RCC 7860 (cell line): ENCODE data around the gene POLR3C.
A peak's percentile ranks its signal among the peaks of the same experiment; 100 is the strongest.

Experiments
- DNase-seq: peaks from one replicate; pipeline ENCODE4 v3.0.0-alpha.2; 2015; ENCODE audit warnings: low spot score
- FAIRE-seq: peaks from 2 replicates; lab custom pipeline; 2012; peaks lifted over from hg19 to GRCh38; lab: Jason Lieb, UNC

The POLR3C gene

DNA sequence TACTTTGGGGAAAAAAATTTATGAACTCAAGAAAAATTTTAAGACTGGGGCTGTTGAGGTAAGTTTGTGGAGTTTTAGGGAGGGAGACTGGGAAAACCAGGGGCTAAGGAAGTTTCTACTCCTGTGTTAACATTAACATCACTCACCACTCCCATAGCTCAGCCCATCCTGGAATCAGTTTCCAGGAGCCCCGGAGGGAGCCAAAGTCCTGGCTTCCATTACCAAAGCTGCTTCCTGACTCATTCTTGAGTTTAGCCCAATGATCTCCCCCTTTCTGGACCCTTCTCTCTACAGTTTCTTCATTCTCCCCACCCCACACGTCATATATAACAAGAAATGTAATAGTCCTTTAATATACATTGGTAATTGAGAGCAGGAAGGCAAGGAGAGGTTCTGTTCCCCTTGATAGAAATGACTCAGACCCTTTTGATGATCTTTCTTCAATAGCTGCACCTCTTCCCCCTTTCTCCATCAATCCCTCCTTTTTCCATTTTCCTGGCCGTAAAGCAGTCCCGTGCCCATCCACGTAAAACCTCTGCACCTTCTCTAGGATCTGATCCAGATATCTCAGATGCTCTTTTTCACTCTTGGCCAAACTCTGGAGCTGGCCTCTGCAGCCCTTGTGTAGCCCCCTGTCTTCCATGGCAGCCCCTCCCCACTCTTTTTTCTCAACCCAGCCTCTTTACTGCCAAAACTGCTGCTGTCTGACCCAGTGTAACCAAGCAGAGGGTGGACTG is 39.5 kb downstream of the POLR3C start:
- FAIRE-seq = no peak
- no peak for DNase-seq

- no peak for FAIRE-seq
Observed at GRCh38 chr1:145868232-145868631, 44.2 kb downstream of the POLR3C start.

DNA sequence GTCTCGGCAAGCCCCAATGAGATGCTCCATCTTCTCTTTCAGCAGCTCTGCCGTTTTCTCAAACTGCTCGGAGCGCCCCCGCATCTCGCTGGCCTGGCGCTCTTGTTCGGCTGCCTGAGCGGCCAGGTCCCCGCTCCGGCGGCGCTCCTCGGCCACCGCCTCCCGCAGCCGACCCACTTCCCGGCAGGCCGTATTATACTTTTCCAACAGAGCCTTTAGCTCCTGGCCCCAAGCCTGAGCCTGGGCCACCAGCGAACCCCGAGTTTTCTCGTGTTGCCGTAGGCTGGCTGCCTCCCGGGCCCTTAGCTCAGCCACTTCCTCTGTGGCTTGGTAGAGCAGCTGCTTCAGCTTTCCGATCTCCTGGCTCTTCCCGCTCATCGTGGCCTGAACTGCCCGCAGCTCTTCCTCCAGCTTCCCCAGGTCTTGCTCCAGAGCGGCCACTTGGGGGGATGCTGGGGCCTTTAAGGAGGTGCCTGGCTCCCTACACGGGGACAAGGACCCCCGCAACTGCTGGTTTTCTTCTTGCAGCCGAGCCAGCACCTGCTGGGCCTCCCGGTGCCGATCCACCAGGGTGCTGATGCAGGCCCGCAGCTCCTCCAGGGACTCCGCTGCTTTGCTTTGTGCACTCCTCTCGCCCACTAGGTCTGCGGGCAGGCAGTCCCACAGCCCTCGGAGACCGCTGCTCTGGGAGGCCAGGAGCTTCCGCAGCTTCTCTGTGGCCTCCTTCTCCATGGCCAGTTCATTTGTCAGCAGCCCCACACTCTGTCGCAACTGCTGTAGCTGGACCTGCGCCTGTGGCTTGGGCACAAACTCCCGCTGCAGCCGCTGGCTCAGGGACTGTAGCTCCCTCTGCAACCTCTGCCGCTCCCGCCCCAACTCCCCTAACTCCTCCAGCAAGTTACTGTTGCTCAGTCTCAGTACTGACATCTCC is 48.3 kb downstream of the POLR3C start:
- FAIRE-seq = no peak

More at GRCh38 chr1:145868232-145868631, 44.2 kb downstream of the POLR3C start:
- no peak for DNase-seq

DNA sequence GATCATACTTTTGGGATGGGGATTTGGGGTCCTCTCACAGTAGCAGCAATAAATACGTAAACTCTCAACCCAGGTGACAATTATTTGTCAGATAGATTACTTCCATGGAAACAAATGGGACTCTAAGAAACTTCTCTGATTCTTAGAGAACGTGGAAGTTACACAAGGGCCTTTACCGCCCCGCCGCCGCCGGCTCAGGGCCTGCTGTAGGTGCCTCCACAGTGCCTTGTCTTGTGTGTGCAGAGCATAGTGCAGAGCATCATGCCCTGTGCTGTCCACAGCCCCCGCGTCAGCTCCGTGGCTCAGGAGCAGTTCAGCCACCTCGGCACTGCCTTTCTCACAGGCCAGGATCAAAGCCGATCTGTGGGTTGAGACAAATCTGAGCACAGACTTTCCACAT is 50.6 kb downstream of the POLR3C start:
- FAIRE-seq = no peak
- no peak for DNase-seq

More for the DNA sequence above, 48.3 kb downstream of the POLR3C start:
- DNase-seq = no peak

DNA sequence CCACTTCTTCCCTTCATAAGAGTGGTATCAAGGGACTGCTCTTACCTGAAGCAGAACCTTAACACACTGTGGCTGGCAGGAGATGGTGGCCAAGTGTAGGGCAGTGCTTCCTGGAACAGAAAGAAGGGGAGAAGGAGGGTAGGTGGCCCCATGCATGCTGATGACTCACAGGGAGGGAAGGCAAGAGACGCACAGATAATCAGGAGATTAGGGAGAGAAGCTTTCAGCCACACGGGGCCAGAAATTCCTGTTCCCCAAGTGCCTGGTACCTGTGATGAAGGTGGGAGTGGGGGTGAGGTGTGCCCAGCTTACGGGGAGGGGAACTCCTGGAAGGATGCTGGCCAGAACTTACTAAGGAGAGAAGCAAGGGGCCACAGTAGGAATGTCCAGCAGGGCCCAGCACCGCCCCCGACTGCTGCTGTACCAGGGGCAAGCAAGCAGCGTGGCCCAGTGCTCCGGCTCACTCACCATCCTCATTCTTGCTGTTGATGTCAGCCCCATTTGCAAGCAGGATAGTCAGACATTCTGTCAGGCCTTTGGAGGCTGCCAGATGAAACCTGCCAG is 54.0 kb downstream of the POLR3C start:
- no peak for FAIRE-seq

GRCh38 chr1:145878724-145879123 is 54.7 kb downstream of the POLR3C start:
- FAIRE-seq (no peak), DNase-seq (no peak)

More for the DNA sequence above, 54.0 kb downstream of the POLR3C start:
- no peak for DNase-seq

DNA sequence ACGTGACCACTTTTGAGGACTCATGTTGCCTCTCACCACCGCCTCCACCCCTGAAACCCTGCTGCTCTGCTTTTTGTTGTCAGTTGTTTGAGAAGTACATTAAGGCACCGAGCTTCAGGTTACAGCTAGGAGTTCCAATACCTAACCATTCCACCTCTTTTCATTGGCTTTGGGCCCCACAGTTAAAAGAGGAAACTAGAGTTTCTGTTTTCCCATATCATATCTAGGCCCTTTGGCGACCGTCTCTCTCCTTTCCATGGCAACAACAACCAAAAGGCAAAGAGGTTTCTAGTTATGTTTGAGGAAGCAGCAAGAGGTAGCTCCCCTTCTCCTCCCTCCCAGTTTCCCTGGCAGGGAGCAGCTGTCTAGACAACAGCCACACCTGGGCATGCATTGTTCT is 55.8 kb downstream of the POLR3C start:
- no peak for DNase-seq

GRCh38 chr1:145884675-145885074 is 60.7 kb downstream of the POLR3C start:
- no peak for FAIRE-seq
- DNase-seq = no peak

More for the DNA sequence above, 55.8 kb downstream of the POLR3C start:
- FAIRE-seq = no peak

- FAIRE-seq (no peak), DNase-seq (no peak)
Observed at GRCh38 chr1:145885738-145886287, 61.8 kb downstream of the POLR3C start, which contains the start of gene ANKRD35. Gene ANKRD35, minus strand, starts transcription at chr1:145885866. Its CDS starts 108 bp downstream, at chr1:145885758.

DNA sequence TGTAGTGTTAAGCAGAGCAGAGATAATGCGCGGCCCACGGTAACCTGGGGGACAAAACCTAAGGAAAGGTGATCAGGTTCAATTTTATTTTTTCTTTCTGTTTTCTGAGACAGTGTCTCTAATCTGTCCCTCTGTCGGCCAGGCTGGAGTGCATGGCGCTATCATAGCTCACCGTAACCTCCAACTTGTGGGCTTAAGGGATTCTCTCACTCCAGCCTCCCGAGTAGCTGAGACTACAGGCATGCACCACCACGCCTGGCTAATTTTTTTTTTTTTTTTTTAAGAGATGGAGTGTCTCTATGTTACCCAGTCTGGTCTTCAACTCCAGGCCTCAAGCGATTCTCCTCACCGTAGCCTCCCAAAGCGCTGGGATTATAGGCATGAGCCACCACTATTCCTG is 62.4 kb downstream of the POLR3C start:
- no peak for DNase-seq
- no peak for FAIRE-seq

DNA sequence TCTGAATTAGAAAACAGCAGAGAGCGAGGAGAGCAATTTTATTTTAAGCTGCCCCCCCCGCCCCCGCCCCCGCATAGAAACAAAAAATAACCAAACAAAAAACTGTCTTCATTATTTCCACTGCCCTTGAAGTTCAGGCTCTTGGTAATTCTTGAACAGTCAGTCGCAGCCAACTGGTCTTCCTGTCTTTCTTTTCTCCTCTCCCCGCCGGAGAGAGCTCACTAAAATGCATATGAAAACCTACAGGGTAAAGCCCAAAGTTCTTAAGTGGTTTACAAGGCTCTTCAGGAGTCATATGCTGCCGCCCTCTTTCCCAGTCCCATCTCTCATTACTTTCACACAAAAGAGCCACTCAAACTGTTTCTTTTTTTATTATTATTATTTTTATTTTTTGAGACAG is 62.8 kb downstream of the POLR3C start:
- DNase-seq = no peak
- FAIRE-seq = no peak

GRCh38 chr1:145887631-145888030 is 63.6 kb downstream of the POLR3C start:
- DNase-seq (peak; percentile 73), FAIRE-seq (peak; percentile 85)

GRCh38 chr1:145889722-145890121 is 65.7 kb downstream of the POLR3C start:
- no peak for DNase-seq
- FAIRE-seq = no peak

GRCh38 chr1:145891143-145891542 is 67.1 kb downstream of the POLR3C start:
- FAIRE-seq = no peak
- DNase-seq = no peak

- FAIRE-seq = peak; percentile 96
Observed at GRCh38 chr1:145891587-145892485, 67.8 kb downstream of the POLR3C start.

DNA sequence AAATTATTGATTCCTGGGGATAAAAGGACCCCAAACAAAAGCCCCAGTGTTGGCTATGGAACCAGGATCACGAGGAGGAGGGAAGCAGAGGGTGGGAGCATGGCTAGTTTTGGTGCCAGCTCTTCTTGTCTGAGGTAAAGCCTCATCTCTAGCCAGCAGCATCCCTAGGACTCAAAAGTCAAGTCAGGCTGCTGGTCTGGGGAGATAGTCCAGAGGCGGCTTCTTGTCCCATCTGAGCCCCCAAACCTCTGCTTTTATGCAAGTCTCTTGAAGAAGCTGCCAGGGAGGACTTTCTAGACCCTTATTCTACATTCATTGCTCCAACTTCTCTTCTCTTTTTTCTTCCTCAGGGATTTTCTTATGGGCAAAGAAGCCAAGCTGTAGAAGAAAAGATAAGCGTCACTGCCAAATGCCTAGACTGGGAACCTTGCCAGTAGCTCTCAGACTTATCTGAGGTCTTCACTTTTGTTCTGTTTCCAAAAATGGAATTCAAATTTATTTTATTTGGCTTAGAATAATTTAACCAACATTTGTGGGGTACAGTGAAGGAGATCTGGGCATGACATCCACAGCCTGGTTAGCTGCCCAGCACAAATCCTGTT is 68.6 kb downstream of the POLR3C start:
- FAIRE-seq (no peak), DNase-seq (no peak)

More at GRCh38 chr1:145891587-145892485, 67.8 kb downstream of the POLR3C start:
- peak; percentile 100 for DNase-seq

DNA sequence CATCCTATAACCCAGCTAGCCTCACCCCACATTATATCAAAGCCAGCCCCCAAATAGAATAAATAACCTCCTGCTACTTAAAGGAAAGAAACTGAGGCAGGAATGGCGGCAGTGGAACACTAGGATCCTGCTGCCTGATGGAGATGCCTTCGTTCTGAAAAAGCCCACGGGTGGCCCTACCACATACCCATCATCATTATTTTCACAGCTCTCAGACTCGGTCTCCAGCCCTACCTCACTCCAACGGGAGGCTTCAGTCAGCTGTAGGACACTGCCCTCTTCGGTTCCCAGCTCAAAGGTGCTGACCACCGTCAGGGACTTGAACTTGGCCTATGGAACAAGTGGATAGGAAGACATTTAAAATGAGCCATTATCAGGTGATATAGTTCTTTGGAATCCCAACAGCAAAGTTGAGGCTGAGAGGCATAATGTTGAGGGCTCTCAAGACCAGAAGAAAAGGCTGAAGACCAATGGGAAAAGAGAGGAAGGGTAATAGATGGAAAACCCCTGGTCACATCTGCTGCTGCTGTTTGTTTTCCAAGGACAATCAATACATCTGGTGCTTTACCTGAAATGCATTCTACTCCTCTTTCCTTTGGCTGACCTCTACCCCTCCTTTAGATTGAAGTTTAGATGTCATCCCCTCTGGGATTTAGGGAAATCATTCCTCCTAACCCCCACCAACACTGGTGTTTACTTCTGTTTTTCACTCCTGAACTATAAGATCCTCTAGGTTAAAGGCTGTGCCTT is 69.5 kb downstream of the POLR3C start:
- no peak for DNase-seq
- FAIRE-seq = no peak
